GM12878 (cell line): Measurements from ENCODE around the gene TNKS2. TPM values are rescaled to one million over a fixed set of nuclear protein-coding genes. Genes with fewer than 3 reads are reported as not detected.

Experiments
- ATAC-seq: fragments of 200-7000 bp; cut with Tn5 transposase; 3 replicates; pipeline ENCODE4 v1.9.1; 2020; ENCODE audit warnings: mild to moderate bottlenecking, moderate library complexity
- BruUV-seq: library from RNA; stranded (reverse); fragments of 400-500 nt; replicated peaks from 2 replicates; lab custom pipeline; 2021; lab: Mats Ljungman, UMichigan
- CTCF ChIA-PET: fragments of 300-600 bp; sonication (Branson Sonifier 250); formaldehyde crosslinking; extraction: SDS; loops from one replicate; lab custom pipeline; 2021; ENCODE audit warnings: inconsistent platforms; lab: Yijun Ruan, JAX
- POLR2A ChIA-PET: fragments of 350-600 bp; formaldehyde crosslinking; extraction: SDS; loops from one replicate; lab custom pipeline; 2021; ENCODE audit warnings: inconsistent platforms; lab: Charles Lee
- RAD21 ChIA-PET: fragments of 300-600 bp; sonication (Branson Sonifier 250); formaldehyde crosslinking; loops from one replicate; lab custom pipeline; 2023; ENCODE audit warnings: antibody characterized with exemption; ENCODE audit not compliant: unreplicated experiment; lab: Charles Lee
- SMC1A ChIA-PET: fragments of 300-600 bp; sonication (Branson Sonifier 250); formaldehyde crosslinking; loops from one replicate; lab custom pipeline; 2023; ENCODE audit not compliant: unreplicated experiment, uncharacterized antibody; lab: Charles Lee
- DNase-seq: peaks from one replicate; pipeline ENCODE4 v3.0.0-alpha.2; 2011; ENCODE audit warnings: low read depth, low spot score
- FAIRE-seq: peaks from 3 replicates; lab custom pipeline; 2011; peaks lifted over from hg19 to GRCh38; lab: Jason Lieb, UNC
- H2AFZ ChIP-seq: 2 replicates; pipeline ENCODE4 v1.6.0; 2011; ENCODE audit warnings: low read depth, low read length, control low read depth; ENCODE audit not compliant: control insufficient read depth
- H3K27ac ChIP-seq: 2 replicates; pipeline ENCODE4 v1.5.1; 2011; ENCODE audit warnings: control low read depth; ENCODE audit not compliant: control insufficient read depth, insufficient read depth
- H3K27me3 ChIP-seq, 2 experiments: replicated peaks in 1 of 2; 2 replicates each; pipeline versions ENCODE4 v1.6.0 to v1.6.1; 2011; ENCODE audit warnings: low read length in 1 of 2; ENCODE audit not compliant: control insufficient read depth in 2 of 2, insufficient read depth in 2 of 2
- H3K36me3 ChIP-seq, 2 experiments: 2 replicates each; pipeline ENCODE4 v1.5.1; 2011; ENCODE audit warnings: low read length in 1 of 2; ENCODE audit not compliant: control insufficient read depth in 2 of 2, insufficient read depth in 2 of 2
- H3K4me1 ChIP-seq: 2 replicates; pipeline ENCODE4 v1.6.1; 2011; ENCODE audit warnings: mild to moderate bottlenecking, low read length, moderate library complexity, mixed read lengths; ENCODE audit not compliant: control insufficient read depth, insufficient read depth
- H3K4me2 ChIP-seq: 2 replicates; pipeline ENCODE4 v1.6.0; 2011; ENCODE audit warnings: control low read depth; ENCODE audit not compliant: control insufficient read depth, insufficient read depth
- H3K4me3 ChIP-seq: fragments of 200-600 bp; sonication (generic); 2 replicates; pipeline ENCODE4 v1.5.1; 2016
- H3K79me2 ChIP-seq: 2 replicates; pipeline ENCODE4 v1.6.0; 2011; ENCODE audit warnings: low read length; ENCODE audit not compliant: control insufficient read depth, insufficient read depth
- H3K9ac ChIP-seq: 2 replicates; pipeline ENCODE4 v1.8.0; 2011; ENCODE audit warnings: low read length, control low read depth, mixed read lengths; ENCODE audit not compliant: control insufficient read depth, insufficient read depth
- H3K9me3 ChIP-seq: replicated peaks from 3 replicates; pipeline ENCODE4 v1.5.1; 2011; ENCODE audit warnings: mild to moderate bottlenecking, low read length; ENCODE audit not compliant: control insufficient read depth, insufficient read depth
- H4K20me1 ChIP-seq: 2 replicates; pipeline ENCODE4 v1.6.0; 2011; ENCODE audit not compliant: control insufficient read depth, insufficient read depth
- ASH2L ChIP-seq: fragments of 300-600, 200-600 bp; sonication (generic); IDR thresholded peaks from 2 replicates; pipeline ENCODE4 v1.6.1; 2017; ENCODE audit warnings: low read depth, mild to moderate bottlenecking, borderline replicate concordance
- CBX3 ChIP-seq: fragments of 200-600 bp; sonication (generic); IDR thresholded peaks from 2 replicates; pipeline ENCODE4 v1.6.1; 2016; ENCODE audit warnings: low read depth, borderline replicate concordance
- CEBPB ChIP-seq, 2 experiments: fragments of 150-350 bp in 1 of 2; IDR thresholded peaks; 2 replicates each; pipeline ENCODE4 v1.6.1; 2012 to 2014; ENCODE audit warnings: low read depth in 2 of 2, low read length in 2 of 2, borderline replicate concordance in 1 of 2, inconsistent platforms in 1 of 2
- DPF2 ChIP-seq: fragments of 450-650 bp; IDR thresholded peaks from 2 replicates; pipeline ENCODE4 v1.6.1; 2017; ENCODE audit warnings: mild to moderate bottlenecking
- E2F4 ChIP-seq: IDR thresholded peaks from 2 replicates; pipeline ENCODE4 v1.6.1; 2012; ENCODE audit warnings: low read depth, low read length, improper control_type of control experiment
- E4F1 ChIP-seq: fragments of 450-650 bp; IDR thresholded peaks from 2 replicates; pipeline ENCODE4 v1.6.1; 2018; ENCODE audit warnings: borderline replicate concordance, mild to moderate bottlenecking; ENCODE audit not compliant: partially characterized antibody
- ELK1 ChIP-seq: IDR thresholded peaks from 2 replicates; pipeline ENCODE4 v1.6.1; 2012; ENCODE audit warnings: low read depth, low read length, improper control_type of control experiment
- MAX ChIP-seq: IDR thresholded peaks from 2 replicates; pipeline ENCODE4 v1.6.1; 2012; ENCODE audit warnings: low read depth, low read length, improper control_type of control experiment
- MTA2 ChIP-seq: fragments of 450-650 bp; IDR thresholded peaks from 2 replicates; pipeline ENCODE4 v1.6.1; 2016; ENCODE audit warnings: low read depth, mild to moderate bottlenecking, moderate library complexity
- NFYB ChIP-seq: IDR thresholded peaks from 2 replicates; pipeline ENCODE4 v1.6.1; 2011; ENCODE audit warnings: low read depth, mild to moderate bottlenecking, low read length, improper control_type of control experiment, moderate library complexity; ENCODE audit not compliant: insufficient read depth
- PRDM15 ChIP-seq: fragments of 450-650 bp; formaldehyde crosslinking; IDR thresholded peaks from 2 replicates; pipeline ENCODE4 v1.4.0; 2020; ENCODE audit warnings: mild to moderate bottlenecking, moderate library complexity
- RUNX3 ChIP-seq: IDR thresholded peaks from 2 replicates; pipeline ENCODE4 v1.6.1; 2012; ENCODE audit warnings: low read length, inconsistent platforms
- SUPT20H ChIP-seq: IDR thresholded peaks from 2 replicates; pipeline ENCODE4 v1.6.1; 2011; ENCODE audit warnings: low read depth, mild to moderate bottlenecking, low read length, moderate library complexity, borderline replicate concordance; ENCODE audit not compliant: control insufficient read depth
- in situ Hi-C: fragments of 300-500 bp; cut with MboI; formaldehyde crosslinking; loops from 9 replicates; pipeline ENCODE4 v1.14.3; 2018; ENCODE audit warnings: mixed read lengths
- intact Hi-C: fragments of 100-400 bp; cut with micrococcal nuclease; formaldehyde crosslinking; loops from one replicate; pipeline ENCODE4 v1.14.2; 2022; ENCODE audit not compliant: unreplicated experiment
- polyA plus RNA-seq, 11 experiments: library from polyadenylated mRNA; depleted of rRNA in 4 of 11; unstranded in 6 of 11; stranded (reverse) in 5 of 11; fragments of >200 nt; fragmentation: Nextera tagmentation in 4 of 11; fragmentation: Illumina TruSeq in 1 of 11; extraction: Ambion mirVana in 4 of 11; extraction: Trizol in 1 of 11; gene quantifications; 1 replicate in 1 of 11; 2 replicates in 10 of 11; pipeline versions ENCODE4 v1.2.1 to v1.2.3, GENCODE V29; 2011 to 2016; ENCODE audit warnings: inconsistent platforms in 2 of 11, missing spikeins in 2 of 11, low read depth in 1 of 11
- total RNA-seq, 4 experiments: library from RNA; depleted of rRNA in 3 of 4; stranded (reverse); fragments of >200 nt in 3 of 4; fragmentation: Illumina TruSeq in 1 of 4; extraction: Trizol in 1 of 4; gene quantifications; 2 replicates each; pipeline versions ENCODE4 v1.2.1 to v1.2.3, GENCODE V29; 2013 to 2021

The TNKS2 gene
- total and polyA plus RNA-seq, 10 of the 15 experiments (the other 5 are each of a cell fraction or from before 2014, with no cell fraction given) = 2.9 to 24.2 (median 6.9) TPM

- TF ChIP-seq PRDM15 (CRISPR knock-in tag) = no peak
- TF ChIP-seq ELK1 = no peak
- TF ChIP-seq SUPT20H = no peak
- TF ChIP-seq ASH2L = no peak
- TF ChIP-seq RUNX3 = no peak
Measured at GRCh38 chr10:91803386-91804125, 5.3 kb downstream of the TNKS2 start (continued).

GRCh38 chr10:91804126-91804510, 5.9 kb downstream of the TNKS2 start:
- Histone ChIP-seq H3K9me3 (no peaks in the 10 kb centered on the region), H3K4me2 (no peak overlapping the region), H3K27ac (no peak overlapping the region), H3K27me3 (no peaks in the 10 kb centered on the region), H3K79me2 (peaks cover 24% of the 10 kb centered on the region), H3K36me3 (no peaks in the 10 kb centered on the region; a peak in 1 of 4 replicates), H3K4me1 (no peaks in the 10 kb centered on the region), H3K4me3 (no peak overlapping the region), H3K9ac (no peak overlapping the region), H4K20me1 (no peaks in the 10 kb centered on the region; the same call in 1 of the 2 replicates), H2AFZ (no peak overlapping the region)
- CTCF ChIA-PET = no interaction called here
- POLR2A ChIA-PET = no interaction called here
- ATAC-seq (peak; percentile 36), DNase-seq (no peak), FAIRE-seq (no peak)
- BruUV-seq = no TSS peak
- RAD21 ChIA-PET = no interaction called here
- TF ChIP-seq CBX3 (no peak), E2F4 (no peak), E4F1 (no peak), NFYB (no peak), DPF2 (no peak), MAX (no peak), MTA2 (no peak), CEBPB (IDR thresholded peaks at IDR 0.05; ENCODE audit: borderline replicate concordance in 1 of 2, low read depth in 2 of 2, low read length in 2 of 2) (no peak)
- intact Hi-C loops (no loop called here), in situ Hi-C loops (no loop called here)
- SMC1A ChIA-PET = interaction anchor here (1.8 kb wide), 1 partner anchor 10 kb away, joined by 5 read pairs; no protein-coding TSS in a partner anchor
